ENCODE data around the gene ZDHHC8. TPM values are rescaled to one million over a fixed set of nuclear protein-coding genes. Genes with fewer than 3 reads are reported as not detected.
A peak's percentile ranks its signal among the peaks of the same experiment; 100 is the strongest.

ZDHHC8 gene
- total and polyA plus RNA-seq, 2 donors (not counting 3 experiments of a cell fraction or from before 2014, with no cell fraction given) = 49.8 to 131 TPM

DNA sequence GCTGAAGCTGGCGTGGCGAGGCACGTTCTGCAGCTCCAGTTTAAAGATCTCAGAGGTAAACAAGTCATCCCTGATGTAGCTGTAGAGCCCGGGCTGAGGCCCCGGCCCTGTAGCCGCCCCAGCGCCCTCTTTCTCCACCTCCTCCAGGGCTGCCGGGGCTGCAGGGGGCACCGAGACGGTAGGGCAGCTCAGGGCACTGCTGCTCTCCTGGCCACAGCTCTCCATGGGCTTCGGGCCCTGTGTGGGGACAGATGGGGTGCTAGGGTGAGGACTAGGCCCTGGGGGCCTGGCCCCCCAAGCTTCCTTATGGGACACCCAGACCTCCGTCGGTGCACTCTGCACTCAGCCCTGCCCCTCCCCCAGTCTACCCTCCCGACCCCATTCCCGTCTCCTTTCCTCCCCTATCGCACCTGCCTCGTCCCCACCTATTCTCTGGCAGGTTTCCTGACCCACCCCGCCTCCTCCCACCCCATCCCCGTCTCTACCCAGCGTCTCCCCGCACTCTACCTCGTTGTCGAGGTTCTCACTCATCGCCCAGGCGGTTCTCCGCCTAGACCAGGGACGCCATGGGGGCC, 15.1 kb upstream of the ZDHHC8 start:
- Histone ChIP-seq H3K36me3 (ENCODE audit: control insufficient read depth in 2 of 2, extremely low read depth in 1 of 2, insufficient read depth in 2 of 2, low read length in 2 of 2) (peaks cover 16 to 27% of the 10 kb centered on the region in 2 experiments), H3K4me3 (replicated peaks in 1 of 3; ENCODE audit: insufficient read depth in 1 of 3, low read depth in 1 of 3, low read length in 3 of 3) (peak overlapping the region; percentile 62 to 87 (median 74)), H2AFZ (ENCODE audit: low read depth, low read length) (peak overlapping the region; percentile 75), H3K4me2 (ENCODE audit: insufficient read depth, low read length) (peak overlapping the region; percentile 69), H3K27ac (ENCODE audit: insufficient read depth, low read depth, low read length) (peak overlapping the region; percentile 67), H3K9me1 (replicated peaks; ENCODE audit: control insufficient read depth, extremely low read depth, insufficient read depth, low read length) (no peaks in the 10 kb centered on the region), H4K20me1 (replicated peaks; ENCODE audit: control insufficient read depth, extremely low read depth, insufficient read depth, low read length) (no peaks in the 10 kb centered on the region), H3K9me3 (replicated peaks; ENCODE audit: control insufficient read depth, insufficient read depth, low read length) (no peaks in the 10 kb centered on the region), H3K79me2 (ENCODE audit: control insufficient read depth, insufficient read depth, low read length) (peaks cover 63% of the 10 kb centered on the region), H3K27me3 (ENCODE audit: control insufficient read depth in 2 of 2, insufficient read depth in 2 of 2, low read length in 2 of 2) (no peaks in the 10 kb centered on the region), H3K4me1 (ENCODE audit: control insufficient read depth, extremely low read depth, insufficient read depth, low read length) (peaks cover 22% of the 10 kb centered on the region), H3K9ac (replicated peaks; ENCODE audit: extremely low read depth, insufficient read depth, low read length) (peak overlapping the region; percentile 92)
- TSS peak; percentile 44 for BruUV-seq (replicated peaks)
- ChIA-PET POLR2A (no interaction called here), CTCF (no interaction called here)
- FAIRE-seq (no peak), DNase-seq (ENCODE audit: low read depth, low spot score) (no peak)
- dilution Hi-C loops (cut with MboI; ENCODE audit: extremely low pct_ligation_motif_present, low sequenced_read_pairs) = no loop called here
- TF ChIP-seq, protein P1, sequence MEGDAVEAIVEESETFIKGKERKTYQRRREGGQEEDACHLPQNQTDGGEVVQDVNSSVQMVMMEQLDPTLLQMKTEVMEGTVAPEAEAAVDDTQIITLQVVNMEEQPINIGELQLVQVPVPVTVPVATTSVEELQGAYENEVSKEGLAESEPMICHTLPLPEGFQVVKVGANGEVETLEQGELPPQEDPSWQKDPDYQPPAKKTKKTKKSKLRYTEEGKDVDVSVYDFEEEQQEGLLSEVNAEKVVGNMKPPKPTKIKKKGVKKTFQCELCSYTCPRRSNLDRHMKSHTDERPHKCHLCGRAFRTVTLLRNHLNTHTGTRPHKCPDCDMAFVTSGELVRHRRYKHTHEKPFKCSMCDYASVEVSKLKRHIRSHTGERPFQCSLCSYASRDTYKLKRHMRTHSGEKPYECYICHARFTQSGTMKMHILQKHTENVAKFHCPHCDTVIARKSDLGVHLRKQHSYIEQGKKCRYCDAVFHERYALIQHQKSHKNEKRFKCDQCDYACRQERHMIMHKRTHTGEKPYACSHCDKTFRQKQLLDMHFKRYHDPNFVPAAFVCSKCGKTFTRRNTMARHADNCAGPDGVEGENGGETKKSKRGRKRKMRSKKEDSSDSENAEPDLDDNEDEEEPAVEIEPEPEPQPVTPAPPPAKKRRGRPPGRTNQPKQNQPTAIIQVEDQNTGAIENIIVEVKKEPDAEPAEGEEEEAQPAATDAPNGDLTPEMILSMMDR (IDR thresholded peaks at IDR 0.05; ENCODE audit: extremely low read depth in 1 of 2, insufficient read depth in 1 of 2, low read depth in 1 of 2, low read length in 2 of 2) = no peak
- no peak for TF ChIP-seq JUN (IDR thresholded peaks at IDR 0.05; ENCODE audit: borderline replicate concordance, insufficient read depth, insufficient read length, low read depth)
- TF ChIP-seq POLR2AphosphoS5 (IDR thresholded peaks at IDR 0.05; ENCODE audit: insufficient read depth, low read depth, low read length) = no peak
- no peak for TF ChIP-seq POLR2A (IDR thresholded peaks at IDR 0.05; ENCODE audit: low read depth, low read length)
- TF ChIP-seq EZH2 (IDR thresholded peaks at IDR 0.05; ENCODE audit: borderline replicate concordance, low read depth, low read length, severe bottlenecking) = no peak
- no peak for TF ChIP-seq FOS (IDR thresholded peaks at IDR 0.05; ENCODE audit: borderline replicate concordance, insufficient read depth, low read length)
- intact Hi-C loops (cut with micrococcal nuclease) = no loop called here
